Measurements from ENCODE around the gene KCND3.

Gene KCND3

DNA sequence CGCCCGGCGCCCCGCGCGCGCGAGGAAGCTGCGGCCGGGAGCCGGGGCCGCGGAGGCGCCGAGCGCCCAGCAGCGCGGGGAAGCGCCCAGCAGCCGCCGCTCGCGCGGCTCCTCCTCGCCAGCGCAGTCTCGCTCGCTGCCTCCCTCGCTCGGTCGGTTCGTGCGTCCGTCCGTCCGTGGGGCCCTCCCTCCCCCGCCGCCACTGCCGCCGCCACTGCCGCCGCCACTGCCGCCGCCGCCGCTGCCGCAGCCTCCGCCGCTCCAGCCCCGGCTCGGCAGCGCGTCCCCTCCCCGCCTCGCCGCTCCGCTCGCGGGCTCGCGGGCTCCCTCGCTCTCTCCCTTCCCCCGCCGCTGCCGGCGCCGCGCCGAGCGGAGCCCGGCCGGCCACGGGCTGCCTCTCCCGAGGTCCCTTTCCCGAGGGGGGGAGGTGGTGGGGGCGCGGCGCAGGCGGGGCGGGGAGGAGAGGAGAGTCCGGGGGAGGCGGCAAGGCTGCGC lies at the start of gene KCND3:
TSS of gene KCND3 (minus strand) at position 138 of the 495 bp plus-strand sequence.
- TF ChIP-seq GATA3 (IDR thresholded peaks at IDR 0.05; ENCODE audit: low read depth, low read length) (no peak), GATA2 (IDR thresholded peaks at IDR 0.05; ENCODE audit: low read depth, low read length) (no peak)

DNA sequence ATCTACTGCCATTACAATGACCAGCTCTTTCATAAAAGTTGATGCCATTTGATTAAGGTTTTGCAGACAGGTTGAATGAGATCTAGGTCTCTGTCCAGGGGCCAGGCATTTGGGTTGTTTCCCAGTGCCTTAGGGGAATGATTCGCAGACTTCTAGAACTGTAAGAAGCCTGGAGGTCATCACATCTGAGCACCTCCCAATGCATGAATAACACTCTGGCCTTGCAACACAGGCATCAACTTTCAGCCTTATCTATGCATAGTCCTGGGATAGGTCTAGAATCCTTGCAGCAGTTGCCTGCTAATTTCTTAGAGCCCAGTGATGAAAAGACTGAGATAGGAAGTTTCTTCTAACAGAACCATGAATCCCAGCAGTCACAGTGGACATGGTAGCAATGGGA lies 44.8 kb upstream of the KCND3 start:
- TF ChIP-seq GATA2 (IDR thresholded peaks at IDR 0.05; ENCODE audit: low read depth, low read length) = no peak
- TF ChIP-seq GATA3 (IDR thresholded peaks at IDR 0.05; ENCODE audit: low read depth, low read length) = no peak

DNA sequence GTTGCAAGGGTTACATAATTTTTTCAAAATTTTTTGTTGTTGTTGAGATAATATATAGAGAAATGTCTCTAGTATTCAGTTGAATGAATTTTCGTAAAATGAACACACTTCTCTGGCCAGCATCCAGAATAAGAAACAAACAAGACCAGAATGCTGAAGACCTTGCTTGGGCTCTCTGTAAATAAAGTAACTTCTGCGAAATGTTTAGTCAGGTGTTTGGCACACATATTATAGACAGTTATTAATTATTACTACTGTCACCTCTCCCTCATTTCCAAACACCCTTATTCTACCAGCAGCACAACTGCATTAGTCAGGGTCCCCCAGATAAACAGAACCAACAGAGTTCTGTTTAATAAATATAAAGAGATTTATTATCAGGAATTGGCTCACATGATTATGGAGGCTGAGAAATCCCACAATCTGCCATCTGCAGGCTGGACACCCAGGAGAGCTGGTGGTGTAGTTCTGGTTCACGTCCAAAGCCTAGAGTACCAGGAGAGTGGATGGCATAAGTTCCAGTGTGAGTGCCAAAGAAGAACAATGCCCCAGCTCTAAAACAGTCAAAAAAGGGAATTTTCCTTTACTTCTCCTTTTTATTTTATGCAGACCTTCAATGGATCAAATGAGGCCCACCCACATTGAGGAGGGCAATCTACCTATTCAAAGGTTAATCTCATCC lies 44.1 kb upstream of the KCND3 start:
- TF ChIP-seq GATA3 (IDR thresholded peaks at IDR 0.05; ENCODE audit: low read depth, low read length) = no peak
- TF ChIP-seq GATA2 (IDR thresholded peaks at IDR 0.05; ENCODE audit: low read depth, low read length) = no peak

DNA sequence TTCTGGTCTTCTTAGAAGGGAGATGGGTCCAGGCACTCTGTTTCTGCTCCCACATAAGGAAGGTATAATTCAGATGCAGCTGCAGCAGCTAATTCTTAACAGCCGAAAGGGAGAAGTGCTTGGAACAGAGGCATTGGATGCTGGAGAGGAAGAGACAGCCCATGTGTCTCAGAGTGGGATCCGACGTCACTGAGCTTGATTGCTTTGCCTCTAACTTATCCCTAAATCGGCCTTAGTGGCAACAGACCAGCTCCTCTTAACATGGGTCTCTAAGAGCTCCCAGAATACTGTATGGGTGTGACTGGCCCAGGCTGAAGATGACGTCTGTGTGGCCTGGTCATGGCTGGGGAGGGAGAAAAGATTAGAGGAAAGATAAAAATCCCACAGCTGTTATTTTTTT lies 40.7 kb upstream of the KCND3 start:
- TF ChIP-seq GATA2 (IDR thresholded peaks at IDR 0.05; ENCODE audit: low read depth, low read length) = no peak
- no peak for TF ChIP-seq GATA3 (IDR thresholded peaks at IDR 0.05; ENCODE audit: low read depth, low read length)

DNA sequence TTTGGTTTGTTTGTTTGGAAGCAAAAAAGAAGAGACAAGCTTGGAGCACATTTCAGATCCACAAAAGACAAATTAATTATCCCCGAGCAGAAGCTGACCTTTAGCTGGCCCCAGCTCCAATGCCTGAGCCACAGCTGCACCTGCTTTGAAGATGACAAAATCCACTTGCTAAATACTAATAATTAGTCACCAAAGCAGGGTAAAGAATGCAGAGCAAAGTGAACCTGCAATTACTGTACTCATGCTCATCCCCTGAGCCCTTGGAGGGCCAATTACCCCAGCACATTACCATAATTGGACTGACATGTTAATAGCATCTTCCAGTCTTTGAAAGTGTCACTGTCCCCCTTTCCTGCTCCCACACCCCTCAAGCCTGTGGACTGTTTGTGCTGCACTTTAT lies 38.2 kb upstream of the KCND3 start:
- TF ChIP-seq GATA2 (IDR thresholded peaks at IDR 0.05; ENCODE audit: low read depth, low read length) (no peak), GATA3 (IDR thresholded peaks at IDR 0.05; ENCODE audit: low read depth, low read length) (no peak)

DNA sequence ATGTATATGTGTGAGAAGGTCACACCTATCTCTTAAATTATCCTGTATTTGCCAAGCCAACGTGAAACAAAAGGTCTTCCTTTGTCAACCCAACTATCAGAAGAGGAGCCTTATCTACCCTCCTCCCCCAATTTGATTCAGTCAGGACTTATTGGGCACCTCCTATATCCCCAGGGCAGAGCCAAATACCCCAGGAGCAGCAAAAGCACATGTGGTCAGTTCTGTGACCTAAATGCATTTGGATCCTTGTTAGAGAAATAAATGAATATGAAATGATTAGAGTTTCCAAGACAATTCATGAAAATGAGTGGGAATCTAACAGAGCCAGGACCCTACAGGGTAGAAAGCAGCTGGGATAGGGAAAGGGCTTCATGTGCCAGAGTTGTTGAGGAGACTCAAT lies 37.0 kb upstream of the KCND3 start:
- no peak for TF ChIP-seq GATA2 (IDR thresholded peaks at IDR 0.05; ENCODE audit: low read depth, low read length)
- no peak for TF ChIP-seq GATA3 (IDR thresholded peaks at IDR 0.05; ENCODE audit: low read depth, low read length)

DNA sequence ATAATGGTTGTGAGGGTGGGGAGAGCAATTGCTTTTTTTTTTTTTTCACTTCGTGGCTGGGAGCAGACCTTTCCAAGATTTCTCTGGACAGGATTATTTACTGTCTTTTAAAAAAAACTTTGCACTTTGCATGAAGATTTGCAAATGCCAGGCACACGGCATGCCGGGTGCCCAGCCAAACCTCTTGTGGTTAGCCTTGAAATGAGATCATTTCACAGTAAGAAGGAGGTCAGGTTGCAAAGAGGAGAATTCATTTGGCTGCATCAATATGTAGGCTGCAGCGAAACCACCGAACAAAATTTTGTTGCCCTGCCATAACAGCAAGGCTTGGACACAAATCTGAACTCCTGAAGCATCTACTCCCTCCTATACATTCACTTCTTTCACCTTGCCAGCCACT lies 36.5 kb upstream of the KCND3 start:
- TF ChIP-seq GATA3 (IDR thresholded peaks at IDR 0.05; ENCODE audit: low read depth, low read length) (no peak), GATA2 (IDR thresholded peaks at IDR 0.05; ENCODE audit: low read depth, low read length) (no peak)

DNA sequence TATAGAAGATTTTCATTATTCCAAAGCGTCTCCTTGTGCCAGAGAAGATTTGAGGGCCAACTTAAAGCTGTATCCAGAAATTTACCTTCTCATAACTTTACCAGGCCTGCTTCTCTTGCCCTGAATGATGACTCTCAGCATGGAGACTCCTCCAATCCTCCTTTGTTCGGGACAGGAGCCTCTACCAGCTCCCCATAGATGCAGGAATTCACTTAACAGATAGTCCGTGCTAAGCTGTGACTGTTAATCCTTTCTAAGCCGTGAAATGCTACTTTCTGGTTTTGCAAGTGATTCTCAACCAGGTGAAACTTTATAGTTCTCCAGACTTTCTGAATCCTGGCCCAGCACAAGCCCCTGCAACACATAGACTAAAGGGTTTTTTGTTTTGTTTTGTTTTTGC lies 31.8 kb upstream of the KCND3 start:
- TF ChIP-seq GATA2 (IDR thresholded peaks at IDR 0.05; ENCODE audit: low read depth, low read length) (no peak), GATA3 (IDR thresholded peaks at IDR 0.05; ENCODE audit: low read depth, low read length) (no peak)

DNA sequence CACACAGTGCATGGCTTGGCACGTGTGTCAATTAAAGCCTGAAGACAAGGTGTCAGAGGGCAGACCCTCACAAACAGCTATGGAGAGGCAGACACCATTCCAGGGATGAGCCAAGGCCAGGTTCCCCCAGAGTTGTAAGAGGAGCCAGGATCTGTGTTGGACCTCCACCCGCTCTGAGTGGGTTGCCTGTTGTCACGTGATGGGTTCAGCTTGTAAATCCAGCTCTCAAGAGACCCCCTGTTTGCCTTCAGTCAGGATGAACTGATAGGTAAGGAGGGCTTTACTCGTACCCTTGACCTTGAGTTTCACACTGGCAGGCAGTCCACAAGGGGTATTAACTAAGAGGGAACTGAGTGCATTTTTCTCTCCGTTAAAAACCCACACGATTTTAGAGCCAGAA lies 27.7 kb upstream of the KCND3 start:
- no peak for TF ChIP-seq GATA3 (IDR thresholded peaks at IDR 0.05; ENCODE audit: low read depth, low read length)
- TF ChIP-seq GATA2 (IDR thresholded peaks at IDR 0.05; ENCODE audit: low read depth, low read length) = no peak

DNA sequence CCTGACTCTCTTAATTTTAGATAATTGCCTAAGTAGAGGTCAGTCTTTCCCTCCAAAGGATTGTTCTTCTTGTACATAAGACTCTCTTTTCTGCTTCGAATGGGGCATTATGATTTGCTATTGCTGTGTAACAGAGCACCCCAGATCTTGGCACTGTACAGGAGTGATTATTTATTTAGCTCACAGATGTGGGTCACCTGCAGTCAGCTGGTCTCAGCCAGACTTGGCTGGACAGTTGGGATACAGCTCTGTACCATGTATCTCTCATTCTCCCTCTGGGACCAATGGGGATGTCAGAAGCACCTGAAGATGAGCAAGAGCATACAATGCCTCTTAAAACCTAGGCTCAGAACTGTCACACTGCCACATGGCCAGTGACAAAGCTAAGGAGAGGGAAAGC lies 23.4 kb upstream of the KCND3 start:
- TF ChIP-seq GATA3 (IDR thresholded peaks at IDR 0.05; ENCODE audit: low read depth, low read length) (no peak), GATA2 (IDR thresholded peaks at IDR 0.05; ENCODE audit: low read depth, low read length) (no peak)

DNA sequence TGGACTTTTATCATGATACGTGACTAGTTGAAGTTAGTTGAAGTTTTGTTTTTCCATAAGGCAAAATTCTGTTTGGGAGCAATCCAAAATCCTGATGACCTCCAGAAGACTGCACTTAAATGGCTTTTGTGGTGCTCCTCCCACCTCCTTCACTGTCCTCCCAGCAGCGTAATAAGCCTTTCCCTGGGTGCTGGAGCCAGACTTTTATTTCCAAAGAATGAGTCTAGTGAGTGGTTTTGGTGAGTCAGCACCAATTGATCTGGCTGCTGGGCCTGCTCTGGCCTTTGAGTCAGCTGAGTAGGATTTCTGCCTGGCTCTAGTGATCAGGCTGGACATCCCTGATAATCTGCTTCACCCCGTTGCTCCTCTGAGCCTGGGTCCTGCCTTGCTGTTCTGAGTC lies 21.7 kb upstream of the KCND3 start:
- TF ChIP-seq GATA2 (IDR thresholded peaks at IDR 0.05; ENCODE audit: low read depth, low read length) (no peak), GATA3 (IDR thresholded peaks at IDR 0.05; ENCODE audit: low read depth, low read length) (no peak)

DNA sequence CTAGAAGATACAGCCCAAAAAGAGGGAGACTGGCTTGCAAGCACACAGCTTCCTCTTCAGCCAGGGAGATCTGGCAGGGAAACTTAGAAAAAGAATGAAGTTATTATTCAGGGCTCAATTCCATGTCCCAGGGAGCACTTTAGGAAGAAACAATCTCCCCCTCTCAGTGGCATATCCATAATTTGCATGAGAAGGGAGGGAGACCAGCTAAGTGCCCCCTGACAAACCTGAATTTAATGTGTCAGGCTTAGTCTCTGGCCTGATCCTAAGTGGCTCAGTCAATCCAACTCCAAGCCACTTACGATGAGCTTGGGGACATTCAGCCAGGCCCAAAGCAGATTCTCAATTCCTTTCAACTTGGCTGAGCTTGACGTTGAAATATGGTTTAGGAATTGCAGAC lies 17.7 kb upstream of the KCND3 start:
- TF ChIP-seq GATA2 (IDR thresholded peaks at IDR 0.05; ENCODE audit: low read depth, low read length) (no peak), GATA3 (IDR thresholded peaks at IDR 0.05; ENCODE audit: low read depth, low read length) (no peak)

DNA sequence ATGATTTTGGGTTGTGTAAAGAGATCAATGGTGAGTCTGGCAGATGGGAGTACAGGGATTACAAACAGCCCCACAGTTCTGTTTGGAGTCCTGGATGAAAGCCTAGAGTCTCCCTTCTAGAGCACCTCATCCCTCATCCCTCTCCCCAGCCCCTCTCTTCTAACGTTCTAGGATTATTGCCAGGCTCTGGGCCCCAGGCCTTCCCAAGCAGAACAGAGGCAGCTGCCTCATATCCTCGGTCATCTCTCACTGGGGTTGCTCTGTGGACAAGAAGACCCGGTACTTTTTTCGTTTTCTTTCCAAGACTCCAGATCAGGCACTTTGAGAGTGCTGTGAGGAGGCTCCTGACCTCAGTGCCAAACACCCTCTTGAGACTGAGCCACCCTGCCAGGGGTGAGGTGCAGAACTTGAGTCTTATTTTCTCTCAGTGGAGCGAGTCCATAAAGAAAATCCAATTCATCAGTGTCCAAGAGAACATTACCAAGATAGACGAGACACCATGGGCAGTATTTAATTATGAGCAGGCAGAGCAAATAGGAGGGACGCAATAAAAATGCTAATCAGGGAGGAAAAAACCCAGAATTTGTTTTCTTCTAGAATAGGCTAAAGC lies 17.1 kb upstream of the KCND3 start:
- TF ChIP-seq GATA3 (IDR thresholded peaks at IDR 0.05; ENCODE audit: low read depth, low read length) (no peak), GATA2 (IDR thresholded peaks at IDR 0.05; ENCODE audit: low read depth, low read length) (no peak)

DNA sequence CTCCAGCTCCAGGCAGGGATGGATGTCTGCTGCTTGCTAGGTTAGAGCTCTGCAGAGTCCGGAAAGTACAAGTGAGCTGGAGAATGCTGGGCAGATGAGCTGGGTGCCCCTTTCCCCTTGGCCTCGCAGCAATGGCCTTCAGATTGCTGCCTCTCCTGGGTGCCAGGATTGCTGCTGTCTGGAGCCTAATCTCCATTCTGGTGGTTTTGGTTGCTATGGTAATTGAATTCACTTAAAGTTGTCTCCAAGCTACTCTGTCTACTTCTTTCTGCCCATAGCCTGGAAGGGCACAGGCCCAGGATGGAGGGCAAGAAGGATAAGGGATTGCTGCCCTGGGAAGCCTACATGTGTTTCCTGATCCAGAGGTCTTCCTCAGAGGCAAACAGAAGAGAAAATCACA lies 14.6 kb upstream of the KCND3 start:
- TF ChIP-seq GATA3 (IDR thresholded peaks at IDR 0.05; ENCODE audit: low read depth, low read length) = no peak
- no peak for TF ChIP-seq GATA2 (IDR thresholded peaks at IDR 0.05; ENCODE audit: low read depth, low read length)

DNA sequence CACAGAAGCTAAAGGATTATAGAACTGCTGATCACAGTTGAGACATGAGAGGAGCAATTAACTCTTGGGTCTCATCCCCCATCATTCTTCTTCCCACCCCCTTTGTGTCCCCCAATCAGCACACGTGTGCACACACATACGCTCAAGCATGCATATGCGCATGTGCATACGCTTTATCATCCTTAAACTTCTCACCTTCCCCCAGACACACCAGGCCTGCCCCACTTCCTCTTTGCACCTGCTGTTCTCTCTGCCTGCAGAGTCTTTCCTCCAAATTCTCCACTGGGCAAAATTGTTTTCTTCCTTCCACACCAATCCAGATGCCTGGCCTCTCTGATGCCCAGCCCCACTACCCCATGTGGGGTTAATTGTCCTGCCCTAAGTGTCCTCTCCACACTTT lies 13.0 kb upstream of the KCND3 start:
- TF ChIP-seq GATA2 (IDR thresholded peaks at IDR 0.05; ENCODE audit: low read depth, low read length) (no peak), GATA3 (IDR thresholded peaks at IDR 0.05; ENCODE audit: low read depth, low read length) (no peak)
